ENCODE data around the gene PXDC1. TPM values are rescaled to one million over a fixed set of nuclear protein-coding genes. Genes with fewer than 3 reads are reported as not detected.

Gene PXDC1
- total and polyA plus RNA-seq, 8 donors, result 1.2 to 90.1 (median 35.3) TPM

GRCh38 chr6:3781504-3781903 lies 30.0 kb upstream of the PXDC1 start:
- no peaks in the 10 kb centered on the region for H3K4me1 ChIP-seq
- no peak overlapping the region for H3K27ac ChIP-seq
- no peak overlapping the region for H3K4me3 ChIP-seq
- H3K36me3 ChIP-seq, result no peaks in the 10 kb centered on the region
- no peaks in the 10 kb centered on the region for H3K27me3 ChIP-seq
- intact Hi-C loops (cut with DNase I; ENCODE audit: low total_unique reads), result no loop called here
- TF ChIP-seq CTCF (IDR thresholded peaks at IDR 0.05) (no peak), EP300 (IDR thresholded peaks at IDR 0.05) (no peak), POLR2A (IDR thresholded peaks at IDR 0.05) (no peak), POLR2AphosphoS5 (IDR thresholded peaks at IDR 0.05) (no peak)
- no peaks in the 10 kb centered on the region for H3K9me3 ChIP-seq
- WGBS, 5 donors, result 83 to 91% (median 85%) methylated on average over 8 of the region's 8 CpGs
- DNase-seq, result no peak

- no peaks in the 10 kb centered on the region for H3K9me3 ChIP-seq
- no peaks in the 10 kb centered on the region for H3K36me3 ChIP-seq
- H3K4me3 ChIP-seq, result no peak overlapping the region
- TF ChIP-seq CTCF (IDR thresholded peaks at IDR 0.05) (no peak), POLR2AphosphoS5 (IDR thresholded peaks at IDR 0.05) (no peak), EP300 (IDR thresholded peaks at IDR 0.05) (no peak), POLR2A (IDR thresholded peaks at IDR 0.05) (no peak)
- WGBS, 5 donors, result 89 to 97% (median 92%) methylated on average over 6 of the region's 6 CpGs
- intact Hi-C loops (cut with DNase I; ENCODE audit: low total_unique reads), result no loop called here
- no peaks in the 10 kb centered on the region for H3K27me3 ChIP-seq
- DNase-seq, result no peak
- no peaks in the 10 kb centered on the region for H3K4me1 ChIP-seq
- H3K27ac ChIP-seq, result no peak overlapping the region
These were observed 28.0 kb upstream of the PXDC1 start for GRCh38 chr6:3779574-3779849.

- intact Hi-C loops (cut with DNase I; ENCODE audit: low total_unique reads), result no loop called here
- 85 to 96% (median 95%) methylated on average over 11 of the region's 11 CpGs for WGBS, 5 donors
- H3K27me3 ChIP-seq, result no peaks in the 10 kb centered on the region
- no peak overlapping the region for H3K27ac ChIP-seq
- TF ChIP-seq CTCF (IDR thresholded peaks at IDR 0.05) (no peak), EP300 (IDR thresholded peaks at IDR 0.05) (no peak), POLR2AphosphoS5 (IDR thresholded peaks at IDR 0.05) (no peak), POLR2A (IDR thresholded peaks at IDR 0.05) (no peak)
- DNase-seq, result no peak
- no peaks in the 10 kb centered on the region for H3K9me3 ChIP-seq
- no peak overlapping the region for H3K4me3 ChIP-seq
- H3K36me3 ChIP-seq, result no peaks in the 10 kb centered on the region
- H3K4me1 ChIP-seq, result no peaks in the 10 kb centered on the region
These were observed 27.4 kb upstream of the PXDC1 start for GRCh38 chr6:3778701-3779573.

GRCh38 chr6:3777730-3778461 lies 26.4 kb upstream of the PXDC1 start:
- Histone ChIP-seq H3K9me3 (no peaks in the 10 kb centered on the region), H3K4me3 (no peak overlapping the region), H3K4me1 (no peaks in the 10 kb centered on the region), H3K36me3 (no peaks in the 10 kb centered on the region), H3K27me3 (no peaks in the 10 kb centered on the region), H3K27ac (no peak overlapping the region)
- 73 to 77% (median 76%) methylated on average over 15 to 18 of the region's 18 CpGs for WGBS, 5 donors
- intact Hi-C loops (cut with DNase I; ENCODE audit: low total_unique reads), result no loop called here
- DNase-seq, result no peak
- no peak for TF ChIP-seq POLR2AphosphoS5 (IDR thresholded peaks at IDR 0.05)
- TF ChIP-seq CTCF (IDR thresholded peaks at IDR 0.05), result no peak
- TF ChIP-seq EP300 (IDR thresholded peaks at IDR 0.05), result no peak
- no peak for TF ChIP-seq POLR2A (IDR thresholded peaks at IDR 0.05)

All from stomach (tissue), 9 donors.